SH-SY5Y (cell line): ENCODE results near the gene ADAD2.

ENCODE experiments used
- GATA2 ChIP-seq: IDR thresholded peaks from 2 replicates; pipeline ENCODE4 v1.6.1; 2011; ENCODE audit warnings: mild to moderate bottlenecking, low read depth, low read length
- GATA3 ChIP-seq: IDR thresholded peaks from 2 replicates; pipeline ENCODE4 v1.6.1; 2011; ENCODE audit warnings: low read depth, mild to moderate bottlenecking, low read length, moderate library complexity

ADAD2 gene

DNA sequence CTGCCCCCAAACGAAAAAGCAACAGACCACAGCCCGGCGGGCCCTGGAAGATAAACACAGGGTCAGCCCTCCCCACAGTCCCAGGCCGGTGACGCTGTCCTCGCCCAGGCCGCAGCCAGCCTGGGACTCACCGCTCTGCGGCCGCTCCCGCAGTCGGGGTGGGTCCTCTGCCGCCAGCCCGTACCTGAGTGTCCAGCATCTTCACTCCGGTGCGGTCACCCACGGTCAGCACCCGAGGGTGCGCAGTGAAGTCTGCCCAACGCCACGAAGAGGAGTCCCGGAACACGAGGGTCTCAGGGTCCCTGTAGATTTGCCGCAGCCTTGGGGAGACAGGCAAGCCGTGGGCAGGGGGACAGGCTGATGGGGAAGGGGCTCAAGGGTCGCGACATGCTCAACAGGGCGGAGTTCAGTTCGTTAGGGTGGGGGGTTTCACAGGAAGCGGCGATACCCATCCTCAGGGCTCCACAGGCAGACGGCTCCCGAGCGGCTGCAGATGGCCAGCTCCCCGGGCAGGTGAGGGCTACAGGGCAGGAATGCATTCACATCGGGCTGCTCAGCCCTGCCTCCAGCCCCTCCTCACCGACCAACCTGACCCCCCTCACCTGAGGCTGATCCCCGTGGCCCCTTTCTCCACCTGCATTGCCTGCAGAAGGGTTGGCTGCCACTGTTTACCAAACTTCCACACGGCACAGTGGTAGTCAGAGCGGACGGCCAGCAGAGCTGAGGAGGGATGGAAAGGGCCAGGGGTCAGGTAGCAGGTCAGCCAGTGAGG lies 9.6 kb upstream of the ADAD2 start:
- no peak for TF ChIP-seq GATA3
- no peak for TF ChIP-seq GATA2

DNA sequence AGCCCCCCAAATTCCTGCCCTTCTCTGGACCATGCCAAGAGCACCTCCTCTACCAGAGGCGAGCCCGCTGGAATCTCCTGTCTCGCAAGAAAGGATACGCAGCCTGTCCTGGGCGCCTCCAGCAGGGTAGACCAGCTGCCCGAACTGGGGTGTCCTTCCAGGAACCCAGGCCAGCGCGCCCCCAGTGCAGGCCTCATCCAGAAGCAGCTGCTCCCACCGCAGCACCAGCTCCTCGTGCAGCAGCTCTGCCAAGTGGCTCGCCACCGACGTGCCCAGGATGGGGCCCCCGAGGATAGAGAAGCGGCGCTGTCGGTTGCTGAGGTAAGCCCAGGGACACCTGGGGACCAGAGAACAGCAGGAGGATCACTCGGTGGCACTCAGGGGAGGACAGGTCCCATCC lies 8.9 kb upstream of the ADAD2 start:
- TF ChIP-seq GATA3 (no peak), GATA2 (no peak)

DNA sequence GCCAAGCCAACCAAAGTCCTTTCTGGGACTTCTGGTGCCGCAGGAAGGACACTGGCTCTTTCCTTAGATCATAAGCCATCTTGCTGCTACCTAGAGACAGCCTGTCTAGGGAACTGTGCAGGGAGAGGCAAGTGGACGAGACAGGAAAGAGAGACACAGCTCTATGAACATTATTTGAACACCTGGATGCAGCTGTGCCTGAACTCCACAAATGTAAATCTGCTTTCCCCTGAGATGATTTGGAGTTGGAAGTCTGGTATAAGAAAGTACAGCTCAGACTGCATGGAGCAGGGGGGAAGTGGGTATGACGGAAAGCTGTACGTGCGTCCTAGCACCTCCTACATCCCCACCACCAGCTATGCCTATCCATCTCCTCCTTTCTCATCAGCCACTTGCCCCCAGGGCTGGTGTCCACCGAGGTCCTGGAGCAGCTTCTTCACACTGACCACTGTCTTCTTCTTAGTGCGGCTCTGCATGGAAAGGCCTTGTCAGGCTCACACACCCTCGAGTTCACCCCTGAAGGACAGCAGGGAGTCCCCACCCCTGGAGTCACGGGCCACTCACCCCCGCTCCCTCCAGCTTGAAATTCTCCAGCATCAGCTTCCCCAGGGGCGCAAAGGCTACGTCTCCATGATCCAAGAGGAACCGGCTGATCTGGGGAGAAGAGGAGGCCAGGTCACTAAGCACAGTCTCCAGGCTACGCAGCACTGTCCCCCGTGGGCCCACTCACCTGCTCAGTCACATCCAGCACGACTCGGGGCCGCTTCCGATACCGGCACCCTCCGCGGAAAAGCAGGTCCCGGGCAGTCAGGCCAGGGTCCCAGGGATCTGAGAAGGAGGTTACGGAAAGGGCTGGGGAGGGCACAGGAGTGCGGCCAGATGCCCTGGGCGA lies 8.0 kb upstream of the ADAD2 start:
- TF ChIP-seq GATA3 (no peak), GATA2 (no peak)

DNA sequence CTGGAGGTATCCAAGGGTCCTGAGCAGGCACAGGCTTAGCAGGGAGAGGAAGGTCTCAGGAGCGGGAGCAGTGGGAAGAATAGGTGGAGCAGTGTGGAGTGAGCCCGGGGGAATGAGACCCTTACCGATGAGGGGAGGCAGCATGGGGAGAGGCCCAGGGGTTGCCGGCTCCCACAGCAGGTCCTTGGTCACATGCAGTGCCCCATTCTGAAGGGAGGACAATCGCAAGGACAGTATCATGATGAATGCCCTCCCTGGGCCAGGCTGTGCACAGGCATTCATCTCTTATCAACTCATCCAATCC lies 7.4 kb upstream of the ADAD2 start:
- TF ChIP-seq GATA3 (no peak), GATA2 (no peak)

DNA sequence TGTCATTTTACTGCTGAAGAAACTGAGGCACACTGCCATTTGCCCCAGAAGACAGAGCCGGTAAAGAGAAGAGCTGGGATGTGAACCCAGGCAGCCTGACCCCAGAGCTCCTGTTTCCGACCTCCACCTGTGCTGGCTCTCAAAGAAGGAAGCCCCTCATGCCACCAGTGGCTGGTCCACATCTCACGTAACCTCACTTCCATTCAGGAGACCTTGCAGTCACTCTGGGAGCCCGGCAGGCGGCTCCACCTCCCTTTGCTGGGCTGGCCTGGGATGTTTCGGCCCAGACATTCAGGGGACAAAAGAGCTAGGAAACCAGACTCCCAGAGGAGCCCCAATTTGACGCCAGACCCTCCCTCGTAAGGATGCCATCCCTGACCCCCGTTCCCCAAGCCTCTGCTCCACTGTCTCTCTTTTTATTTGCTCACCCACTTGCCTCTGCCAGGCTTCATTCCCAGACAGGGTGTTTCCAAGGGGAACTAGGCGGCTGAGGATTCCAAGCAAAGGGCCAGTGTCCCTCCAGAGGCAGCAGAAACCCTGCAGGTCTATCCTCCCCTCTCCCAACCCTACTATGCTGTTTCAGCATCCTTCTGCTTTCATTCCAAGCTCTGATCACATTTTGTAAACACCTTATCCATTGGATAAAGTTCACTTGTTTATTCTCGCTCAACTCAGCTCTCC lies 6.9 kb upstream of the ADAD2 start:
- TF ChIP-seq GATA2, result no peak
- no peak for TF ChIP-seq GATA3

DNA sequence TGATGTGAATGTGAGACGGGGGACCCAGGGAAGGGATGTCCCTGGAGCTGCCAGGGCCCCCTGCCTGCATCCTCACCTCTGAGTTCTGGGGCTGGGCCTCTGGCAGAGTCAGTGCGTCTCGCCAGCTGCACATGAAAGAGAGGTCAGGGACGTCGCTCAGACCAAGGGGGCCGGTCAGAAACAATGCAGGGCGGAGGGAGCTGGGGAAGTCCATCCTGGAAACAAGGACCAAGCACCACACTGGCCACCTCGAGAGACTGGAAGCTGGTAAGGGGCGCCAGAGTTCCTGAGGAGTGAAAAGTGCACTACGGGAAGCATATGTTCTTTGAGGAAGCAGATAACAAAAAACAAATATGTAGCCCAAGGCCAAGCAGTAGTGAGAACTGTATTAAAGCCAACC lies 6.2 kb upstream of the ADAD2 start:
- TF ChIP-seq GATA2, result no peak
- no peak for TF ChIP-seq GATA3

- TF ChIP-seq GATA2 (no peak), GATA3 (no peak)
Observed at GRCh38 chr16:84186685-84187437, 4.1 kb upstream of the ADAD2 start, which contains the start of gene TAF1C. TSS of gene TAF1C (minus strand) at chr16:84187057. CDS start at chr16:84184988, 2,069 bp downstream.

GRCh38 chr16:84191466-84191865 lies 509 bp downstream of the ADAD2 start:
- TF ChIP-seq GATA3 (no peak), GATA2 (no peak)

DNA sequence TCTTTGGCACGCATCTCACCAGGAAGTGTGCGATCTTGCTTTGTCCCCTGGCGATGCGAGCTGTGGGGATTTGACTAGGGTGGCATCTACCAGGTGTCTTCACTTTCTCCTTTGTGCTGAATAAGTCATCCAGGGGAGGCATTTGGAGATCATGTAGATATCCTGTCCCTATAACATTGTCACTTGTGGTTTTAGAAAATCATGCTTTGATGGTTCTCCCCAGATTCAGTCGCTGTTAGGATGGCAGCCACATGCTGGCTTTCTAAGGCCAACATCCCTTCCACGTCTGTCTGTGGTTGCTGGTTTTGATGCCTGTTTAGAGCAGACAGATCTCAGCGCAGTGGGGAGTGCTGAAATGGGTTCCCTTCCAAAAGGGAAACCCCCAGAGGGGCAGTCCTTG lies 2.5 kb downstream of the ADAD2 start:
- TF ChIP-seq GATA3 (no peak), GATA2 (no peak)

- no peak for TF ChIP-seq GATA3
- no peak for TF ChIP-seq GATA2
Observed at GRCh38 chr16:84194018-84194417, 3.1 kb downstream of the ADAD2 start.

- no peak for TF ChIP-seq GATA3
- TF ChIP-seq GATA2, result no peak
Observed at GRCh38 chr16:84194470-84195200, 3.7 kb downstream of the ADAD2 start.

- TF ChIP-seq GATA3 (no peak), GATA2 (no peak)
Observed at GRCh38 chr16:84195201-84196093, 4.5 kb downstream of the ADAD2 start.

DNA sequence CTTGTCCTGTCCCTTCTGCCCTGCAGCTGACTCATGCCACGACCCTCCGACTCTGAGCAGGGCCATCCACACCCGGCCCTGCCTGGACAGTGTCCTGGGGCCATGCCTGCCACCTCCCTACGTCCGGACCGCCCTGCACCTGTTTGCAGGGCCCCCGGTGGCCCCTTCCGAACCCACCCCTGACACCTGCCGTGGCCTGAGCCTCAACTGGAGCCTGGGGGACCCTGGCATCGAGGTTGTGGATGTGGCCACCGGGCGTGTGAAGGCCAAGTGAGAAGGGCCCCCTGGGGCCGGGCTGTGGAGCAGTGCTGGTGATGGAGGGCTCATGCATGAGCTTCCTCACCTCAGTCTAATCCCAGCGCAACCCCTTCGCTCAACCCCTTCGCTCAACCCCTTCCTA lies 5.1 kb downstream of the ADAD2 start:
- no peak for TF ChIP-seq GATA2
- no peak for TF ChIP-seq GATA3

- no peak for TF ChIP-seq GATA3
- no peak for TF ChIP-seq GATA2
Observed at GRCh38 chr16:84196727-84197394, 5.9 kb downstream of the ADAD2 start.
